HepG2 (cell line): ENCODE measurements around the gene ANKRD1. TPM values are rescaled to one million over a fixed set of nuclear protein-coding genes. Genes with fewer than 3 reads are reported as not detected.

ENCODE experiments used
- ATAC-seq: fragments of 200-7000 bp; cut with Tn5 transposase; 3 replicates; pipeline ENCODE4 v1.9.1; 2020; ENCODE audit warnings: mild to moderate bottlenecking, moderate library complexity
- BruUV-seq: library from RNA; stranded (reverse); fragments of 400-500 nt; replicated peaks from 2 replicates; lab custom pipeline; 2021; lab: Mats Ljungman, UMichigan
- CTCF ChIA-PET: fragments of 300-600 bp; formaldehyde crosslinking; extraction: SDS; loops from one replicate; lab custom pipeline; 2021; ENCODE audit warnings: low total read pairs, inconsistent platforms, low intra/inter-chr PET ratio; lab: Yijun Ruan, JAX
- POLR2A ChIA-PET: fragments of 350-600 bp; sonication (Branson Sonifier 250); formaldehyde crosslinking; loops from one replicate; lab custom pipeline; 2020; ENCODE audit warnings: antibody characterized with exemption, inconsistent platforms; lab: Yijun Ruan, JAX
- DNase-seq: peaks from one replicate; pipeline ENCODE4 v3.0.0-alpha.2; 2015; ENCODE audit warnings: low spot score
- FAIRE-seq: peaks from 3 replicates; lab custom pipeline; 2011; peaks lifted over from hg19 to GRCh38; lab: Jason Lieb, UNC
- H2AFZ ChIP-seq: one replicate; pipeline ENCODE4 v1.6.1; 2011; ENCODE audit warnings: low read length, inconsistent platforms
- H3K27ac ChIP-seq: fragments of 300-600 bp; 3 replicates; pipeline ENCODE4 v1.8.0; 2011; ENCODE audit warnings: mixed run types, mild to moderate bottlenecking, mixed read lengths, low read length, inconsistent platforms; ENCODE audit not compliant: insufficient read depth; ENCODE audit errors: extremely low read length
- H3K27me3 ChIP-seq, 2 experiments: fragments of 200-600 bp in 1 of 2; 2 replicates in 1 of 2; 3 replicates in 1 of 2; pipeline versions ENCODE4 v1.6.0 to v1.8.0; 2011; ENCODE audit warnings: low read length in 2 of 2, mild to moderate bottlenecking in 2 of 2, moderate library complexity in 2 of 2, inconsistent platforms in 1 of 2; ENCODE audit not compliant: insufficient read depth in 2 of 2, control insufficient read depth in 1 of 2
- H3K36me3 ChIP-seq, 2 experiments: fragments of 200-600 bp in 1 of 2; replicated peaks in 1 of 2; 2 replicates in 1 of 2; 3 replicates in 1 of 2; pipeline versions ENCODE4 v1.5.1 to v1.8.0; 2011; ENCODE audit warnings: low read length in 2 of 2, inconsistent platforms in 1 of 2; ENCODE audit not compliant: insufficient read depth in 2 of 2, control insufficient read depth in 1 of 2
- H3K4me1 ChIP-seq: 2 replicates; pipeline ENCODE4 v1.5.1; 2012; ENCODE audit warnings: low read length, inconsistent platforms; ENCODE audit not compliant: insufficient read depth
- H3K4me2 ChIP-seq: 2 replicates; pipeline ENCODE4 v1.6.0; 2011; ENCODE audit warnings: low read depth, low read length, inconsistent platforms
- H3K4me3 ChIP-seq, 3 experiments: fragments of 200-600 bp in 1 of 3; sonication (generic), shearing (Covaris generic) in 1 of 3; replicated peaks in 1 of 3; 2 replicates each; pipeline ENCODE4 v1.5.1; 2011 to 2016; ENCODE audit warnings: low read length in 3 of 3, inconsistent platforms in 2 of 3, low read depth in 2 of 3, mild to moderate bottlenecking in 2 of 3, control low read depth in 1 of 3, mixed read lengths in 1 of 3; ENCODE audit not compliant: insufficient read depth in 1 of 3
- H3K79me2 ChIP-seq: one replicate; pipeline ENCODE4 v1.6.1; 2011; ENCODE audit warnings: low read length, inconsistent platforms; ENCODE audit not compliant: insufficient read depth
- H3K9ac ChIP-seq: 2 replicates; pipeline ENCODE4 v1.6.0; 2011; ENCODE audit warnings: mild to moderate bottlenecking, low read depth, low read length, inconsistent platforms; ENCODE audit not compliant: insufficient read depth
- H3K9me3 ChIP-seq: 2 replicates; pipeline ENCODE4 v1.5.1; 2012; ENCODE audit warnings: mild to moderate bottlenecking, low read length
- H4K20me1 ChIP-seq: 2 replicates; pipeline ENCODE4 v1.6.0; 2011; ENCODE audit warnings: inconsistent platforms, mild to moderate bottlenecking, low read length, moderate library complexity; ENCODE audit not compliant: insufficient read depth
- DNMT1 ChIP-seq: sonication (generic); formaldehyde crosslinking; IDR thresholded peaks from 2 replicates; pipeline ENCODE4 v1.5.1; 2020; ENCODE audit warnings: mild to moderate bottlenecking, missing genetic modification reagents
- KDM5A ChIP-seq: fragments of 200-600 bp; sonication (generic); IDR thresholded peaks from 2 replicates; pipeline ENCODE4 v1.7.0; 2018; ENCODE audit warnings: antibody characterized with exemption, mild to moderate bottlenecking, low read length, borderline replicate concordance
- SRSF4 ChIP-seq: fragments of 200-400 bp; formaldehyde crosslinking; IDR thresholded peaks from one replicate; pipeline ENCODE4 v1.6.1; 2018; ENCODE audit warnings: mild to moderate bottlenecking, low read depth, low read length, moderate library complexity; ENCODE audit not compliant: poor library complexity, severe bottlenecking
- STAG1 ChIP-seq: sonication (generic); formaldehyde crosslinking; IDR thresholded peaks from 2 replicates; pipeline ENCODE4 v1.4.0; 2020; ENCODE audit warnings: missing genetic modification reagents
- TOPORS ChIP-seq: sonication (generic); formaldehyde crosslinking; IDR thresholded peaks from 2 replicates; pipeline ENCODE4 v1.8.0; 2023; ENCODE audit warnings: mild to moderate bottlenecking, missing genetic modification reagents
- ZBTB38 ChIP-seq: sonication (generic); formaldehyde crosslinking; IDR thresholded peaks from 2 replicates; pipeline ENCODE4 v1.5.1; 2020; ENCODE audit warnings: mild to moderate bottlenecking, missing genetic modification reagents
- ZNF407 ChIP-seq: sonication (generic); formaldehyde crosslinking; IDR thresholded peaks from one replicate; pipeline ENCODE4 v1.5.1; 2020; ENCODE audit warnings: mild to moderate bottlenecking, missing genetic modification reagents; ENCODE audit errors: not compliant biosample characterization
- ZNF567 ChIP-seq: sonication (generic); formaldehyde crosslinking; IDR thresholded peaks from 2 replicates; pipeline ENCODE4 v1.8.1; 2023; ENCODE audit warnings: mild to moderate bottlenecking, missing genetic modification reagents, borderline replicate concordance
- ZNF577 ChIP-seq: sonication (generic); formaldehyde crosslinking; IDR thresholded peaks from 2 replicates; pipeline ENCODE4 v1.4.0; 2020; ENCODE audit warnings: mild to moderate bottlenecking, low read depth, missing genetic modification reagents, borderline replicate concordance
- ZNF672 ChIP-seq: sonication (generic); formaldehyde crosslinking; IDR thresholded peaks from 2 replicates; pipeline ENCODE4 v1.8.1; 2022; ENCODE audit warnings: missing genetic modification reagents
- WGBS: methylation state at CpG from one replicate; pipeline ENCODE4 v1.1.6; 2017; ENCODE audit warnings: low lambda C conversion rate; 5-methylcytosine and 5-hydroxymethylcytosine counted together
- in situ Hi-C: cut with HindIII; loops from 2 replicates; pipeline ENCODE4 v1.10.0; 2017; ENCODE audit warnings: low pct_unique_long_range_greater_than_20kb; ENCODE audit not compliant: extremely low pct_ligation_motif_present
- intact Hi-C: fragments of 100-400 bp; cut with micrococcal nuclease; formaldehyde crosslinking; loops from one replicate; pipeline ENCODE4 v1.10.0; 2022; ENCODE audit not compliant: unreplicated experiment
- polyA plus RNA-seq, 8 experiments: library from polyadenylated mRNA; depleted of rRNA in 3 of 8; stranded (reverse) in 7 of 8; unstranded in 1 of 8; fragments of >200 nt; fragmentation: Illumina TruSeq in 4 of 8; extraction: Trizol in 4 of 8; gene quantifications; 2 replicates each; pipeline versions ENCODE4 v1.2.1 to v1.2.3, GENCODE V29; 2011 to 2016; ENCODE audit warnings: low read depth in 4 of 8, missing spikeins in 1 of 8, mixed read lengths in 1 of 8; ENCODE audit not compliant: insufficient read depth in 1 of 8
- total RNA-seq, 5 experiments: library from RNA; depleted of rRNA; stranded (reverse); fragments of >200 nt; fragmentation: Illumina TruSeq; extraction: Trizol; gene quantifications; 2 replicates each; pipeline ENCODE4 v1.2.3, GENCODE V29; 2016; ENCODE audit warnings: low read depth in 1 of 5
- TF ChIP-seq, protein P1 (sequence below): IDR thresholded peaks from 2 replicates; pipeline ENCODE4 v1.6.1; 2016; ENCODE audit warnings: missing biosample characterization, missing genetic modification reagents, low read depth

The ANKRD1 gene
- total and polyA plus RNA-seq, 2 of the 13 experiments (the other 11 are each of a cell fraction or from before 2014, with no cell fraction given), result 19.4 to 41.8 TPM

DNA sequence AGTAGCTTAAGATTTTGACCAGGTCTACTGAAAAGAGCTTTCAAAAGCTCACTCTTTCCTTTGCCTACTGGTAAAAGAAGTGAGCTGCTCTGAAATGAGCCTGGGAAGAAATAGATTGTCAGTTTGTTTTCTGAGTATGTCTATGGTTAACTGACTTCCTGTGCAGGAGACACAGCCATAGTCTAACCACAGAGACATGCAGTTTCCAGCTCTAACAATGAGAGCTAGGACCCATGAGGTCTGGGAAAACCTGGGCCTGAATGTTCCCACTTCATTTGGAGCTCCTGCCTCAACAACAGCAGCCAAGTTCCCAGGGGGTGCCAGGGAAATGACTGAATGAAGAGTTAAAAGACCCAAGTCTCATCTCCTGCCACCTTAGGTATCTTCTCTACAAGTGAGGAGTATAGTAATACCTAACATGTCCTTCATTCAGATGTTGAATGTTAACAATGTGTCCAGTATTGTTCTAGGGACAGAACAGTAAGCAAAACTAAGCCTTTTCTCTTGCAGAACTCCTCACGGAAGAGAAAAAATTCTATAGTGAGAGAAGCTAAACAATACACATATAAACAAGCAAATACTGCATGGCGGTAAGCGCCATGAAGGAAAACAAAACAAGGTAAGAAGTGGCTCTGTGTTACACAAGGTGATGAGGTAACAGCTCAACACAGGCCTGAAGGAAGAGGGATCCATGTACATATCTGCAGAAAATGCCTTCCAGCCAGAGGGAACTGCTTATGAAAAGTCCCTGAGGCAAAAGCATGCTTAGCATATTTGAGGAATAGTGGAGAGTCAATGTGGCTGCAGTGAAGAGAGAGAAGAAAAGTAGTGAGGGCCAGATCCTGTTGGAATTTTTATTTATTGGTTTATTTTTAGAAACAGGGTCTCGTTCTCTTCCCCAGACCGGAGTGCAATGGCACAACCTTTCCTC lies 26.4 kb upstream of the ANKRD1 start:
- no peak overlapping the region for H3K9ac ChIP-seq
- no TSS peak for BruUV-seq
- no peaks in the 10 kb centered on the region for H3K9me3 ChIP-seq
- ATAC-seq (no peak), FAIRE-seq (no peak), DNase-seq (no peak)
- H3K4me3 ChIP-seq, result no peak overlapping the region
- no peaks in the 10 kb centered on the region for H3K79me2 ChIP-seq
- H3K4me2 ChIP-seq, result no peak overlapping the region
- in situ Hi-C loops, result no loop called here
- CTCF ChIA-PET, result no interaction called here
- no peak overlapping the region for H2AFZ ChIP-seq
- no peaks in the 10 kb centered on the region for H3K27me3 ChIP-seq
- no peaks in the 10 kb centered on the region for H4K20me1 ChIP-seq
- intact Hi-C loops, result no loop called here
- POLR2A ChIA-PET, result no interaction called here
- H3K4me1 ChIP-seq, result no peaks in the 10 kb centered on the region
- 61% methylated on average over 5 of the region's 5 CpGs for WGBS
- H3K27ac ChIP-seq, result no peak overlapping the region
- no peaks in the 10 kb centered on the region for H3K36me3 ChIP-seq
- TF ChIP-seq STAG1 (CRISPR knock-in tag), result no peak
- TF ChIP-seq ZNF407 (CRISPR knock-in tag), result no peak
- TF ChIP-seq DNMT1 (CRISPR knock-in tag), result no peak
- TF ChIP-seq ZNF672 (CRISPR knock-in tag), result no peak
- TF ChIP-seq, protein P1, sequence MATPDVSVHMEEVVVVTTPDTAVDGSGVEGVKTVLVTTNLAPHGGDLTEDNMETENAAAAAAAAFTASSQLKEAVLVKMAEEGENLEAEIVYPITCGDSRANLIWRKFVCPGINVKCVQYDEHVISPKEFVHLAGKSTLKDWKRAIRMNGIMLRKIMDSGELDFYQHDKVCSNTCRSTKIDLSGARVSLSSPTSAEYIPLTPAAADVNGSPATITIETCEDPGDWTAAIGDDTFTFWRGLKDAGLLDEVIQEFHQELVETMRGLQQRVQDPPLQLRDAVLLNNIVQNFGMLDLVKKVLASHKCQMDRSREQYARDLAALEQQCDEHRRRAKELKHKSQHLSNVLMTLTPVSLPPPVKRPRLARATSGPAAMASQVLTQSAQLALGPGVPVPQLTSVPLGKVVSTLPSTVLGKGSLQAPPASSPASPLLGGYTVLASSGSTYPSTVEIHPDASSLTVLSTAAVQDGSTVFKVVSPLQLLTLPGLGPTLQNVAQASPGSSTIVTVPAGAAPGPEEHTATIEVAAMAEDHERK (CRISPR knock-in tag), result no peak
- TF ChIP-seq ZBTB38 (CRISPR knock-in tag), result no peak
- no peak for TF ChIP-seq KDM5A
- no peak for TF ChIP-seq ZNF567 (CRISPR knock-in tag)
- TF ChIP-seq SRSF4, result no peak
- TF ChIP-seq ZNF577, result no peak
- no peak for TF ChIP-seq TOPORS (CRISPR knock-in tag)
